ENCODE data around the gene RASA1.

The RASA1 gene

DNA sequence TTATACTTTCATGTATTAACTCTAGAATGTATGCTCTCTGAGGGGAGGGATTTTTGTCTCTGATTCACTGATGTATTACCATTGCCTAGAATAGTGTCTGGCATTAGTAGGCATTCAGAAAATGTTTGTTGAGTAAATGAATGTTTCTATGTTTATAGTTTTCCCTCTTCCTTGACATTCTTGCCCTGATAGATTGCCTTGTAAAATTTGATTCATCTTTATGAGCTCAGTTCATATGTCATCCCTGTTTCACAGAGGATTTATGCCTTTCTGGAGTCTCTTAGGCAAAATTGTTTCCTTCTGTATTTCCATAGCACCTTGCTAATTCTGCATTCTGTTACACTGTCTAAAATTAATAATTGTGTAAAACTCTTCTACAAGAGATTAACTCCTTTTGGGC, 72.3 kb downstream of the RASA1 start:
- TF ChIP-seq ZFX (IDR thresholded peaks at IDR 0.05): no peak
- TF ChIP-seq, protein P1, sequence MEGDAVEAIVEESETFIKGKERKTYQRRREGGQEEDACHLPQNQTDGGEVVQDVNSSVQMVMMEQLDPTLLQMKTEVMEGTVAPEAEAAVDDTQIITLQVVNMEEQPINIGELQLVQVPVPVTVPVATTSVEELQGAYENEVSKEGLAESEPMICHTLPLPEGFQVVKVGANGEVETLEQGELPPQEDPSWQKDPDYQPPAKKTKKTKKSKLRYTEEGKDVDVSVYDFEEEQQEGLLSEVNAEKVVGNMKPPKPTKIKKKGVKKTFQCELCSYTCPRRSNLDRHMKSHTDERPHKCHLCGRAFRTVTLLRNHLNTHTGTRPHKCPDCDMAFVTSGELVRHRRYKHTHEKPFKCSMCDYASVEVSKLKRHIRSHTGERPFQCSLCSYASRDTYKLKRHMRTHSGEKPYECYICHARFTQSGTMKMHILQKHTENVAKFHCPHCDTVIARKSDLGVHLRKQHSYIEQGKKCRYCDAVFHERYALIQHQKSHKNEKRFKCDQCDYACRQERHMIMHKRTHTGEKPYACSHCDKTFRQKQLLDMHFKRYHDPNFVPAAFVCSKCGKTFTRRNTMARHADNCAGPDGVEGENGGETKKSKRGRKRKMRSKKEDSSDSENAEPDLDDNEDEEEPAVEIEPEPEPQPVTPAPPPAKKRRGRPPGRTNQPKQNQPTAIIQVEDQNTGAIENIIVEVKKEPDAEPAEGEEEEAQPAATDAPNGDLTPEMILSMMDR (conservative IDR thresholded peaks at IDR 0.05): no peak
- no peak overlapping the region for H3K27ac ChIP-seq

GRCh38 chr5:87340716-87341115, 73.0 kb downstream of the RASA1 start:
- no peak overlapping the region for H3K27ac ChIP-seq
- TF ChIP-seq, protein P1 (conservative IDR thresholded peaks at IDR 0.05): no peak
- TF ChIP-seq ZFX (IDR thresholded peaks at IDR 0.05): no peak

DNA sequence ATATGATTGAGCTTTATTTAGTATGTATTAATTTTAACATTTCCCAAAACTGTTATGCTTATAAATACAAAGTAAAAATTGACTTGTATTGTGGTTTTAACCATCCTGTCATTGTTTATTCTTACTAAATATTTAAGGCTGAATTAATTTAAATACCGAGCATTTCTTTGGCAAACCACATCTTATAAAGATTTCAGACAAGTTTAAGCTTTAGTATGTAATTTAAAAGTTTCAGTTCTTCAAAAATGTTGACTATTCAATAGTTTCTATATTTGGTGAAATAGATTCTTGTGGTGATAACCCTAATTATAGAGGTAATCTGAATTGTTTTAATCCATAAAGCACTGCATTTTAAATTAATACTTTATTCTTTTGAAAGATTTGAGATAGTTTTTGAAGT, 79.6 kb downstream of the RASA1 start:
- TF ChIP-seq ZFX (IDR thresholded peaks at IDR 0.05): no peak
- TF ChIP-seq, protein P1 (conservative IDR thresholded peaks at IDR 0.05): no peak
- no peak overlapping the region for H3K27ac ChIP-seq

DNA sequence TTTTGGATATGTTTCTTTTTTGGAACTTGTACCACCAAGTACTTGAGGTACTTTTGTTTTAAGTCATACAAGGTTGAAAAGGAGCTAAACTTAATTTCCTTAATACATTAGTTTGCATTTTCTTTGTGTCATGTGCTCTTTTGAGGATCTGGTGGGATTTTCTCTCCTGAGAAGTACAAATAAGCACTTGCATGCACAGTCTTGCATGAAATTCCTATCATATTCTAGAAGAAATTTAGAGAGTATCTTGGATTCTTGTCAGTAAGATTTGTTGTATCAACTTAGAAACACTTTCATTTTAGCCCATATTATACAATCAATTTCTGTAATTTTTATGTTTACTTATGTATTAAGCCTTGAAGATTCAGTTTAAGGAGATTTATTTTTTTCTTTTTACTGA, 80.2 kb downstream of the RASA1 start:
- no peak overlapping the region for H3K27ac ChIP-seq
- TF ChIP-seq ZFX (IDR thresholded peaks at IDR 0.05): no peak
- TF ChIP-seq, protein P1 (conservative IDR thresholded peaks at IDR 0.05): no peak

GRCh38 chr5:87354496-87354895, 86.8 kb downstream of the RASA1 start:
- H3K27ac ChIP-seq: no peak overlapping the region
- no peak for TF ChIP-seq ZFX (IDR thresholded peaks at IDR 0.05)
- TF ChIP-seq, protein P1 (conservative IDR thresholded peaks at IDR 0.05): no peak

DNA sequence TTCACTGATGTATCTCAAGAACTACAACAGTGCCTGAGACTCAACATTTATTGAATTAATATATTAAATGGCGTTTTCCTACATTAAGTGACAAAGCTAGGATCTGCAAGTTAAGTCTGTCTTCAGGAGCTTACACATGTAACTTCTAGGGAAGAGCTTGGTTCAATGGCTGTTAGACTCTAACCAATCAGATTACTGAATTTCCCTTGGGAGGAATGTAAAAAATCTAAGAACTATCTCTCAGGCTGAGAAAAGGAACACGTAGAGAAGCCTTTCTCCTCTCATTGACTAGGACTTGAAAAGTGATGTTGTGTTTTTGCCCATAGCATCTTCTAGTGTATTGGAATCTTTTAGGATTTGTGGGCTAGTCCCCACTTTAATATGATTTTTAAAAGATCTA, 91.4 kb downstream of the RASA1 start:
- H3K27ac ChIP-seq: no peak overlapping the region
- TF ChIP-seq, protein P1 (conservative IDR thresholded peaks at IDR 0.05): no peak

- H3K27ac ChIP-seq: no peak overlapping the region
- TF ChIP-seq, protein P1 (conservative IDR thresholded peaks at IDR 0.05): no peak
- no peak for TF ChIP-seq ZFX (IDR thresholded peaks at IDR 0.05)
Observed at GRCh38 chr5:87360132-87360531, 92.4 kb downstream of the RASA1 start.

Data from C4-2B (cell line).